Activated T-helper 2 cell treated with anti-CD3 and anti-CD28 coated beads, Interferon-gamma antibody, Interleukin-2, Interleukin-4, amounts not matched to agents 10 μg/mL and 5 μg/mL and 100 μg/mL, durations not matched to agents 14 hours and 24 hours and 36 hours (primary cell): ENCODE data around the gene MYH9. TPM values are rescaled to one million over a fixed set of nuclear protein-coding genes. Genes with fewer than 3 reads are reported as not detected.

Source experiments
- DNase-seq: peaks from one replicate; pipeline ENCODE4 v3.0.0; 2021; ENCODE audit warnings: low spot score
- H3K27ac Mint-ChIP-seq: one replicate; pipeline ENCODE4 v1.8.0; 2021; ENCODE audit warnings: mixed read lengths
- H3K27me3 Mint-ChIP-seq: one replicate; pipeline ENCODE4 v1.8.0; 2021; ENCODE audit warnings: low read depth, mixed read lengths
- H3K36me3 Mint-ChIP-seq: one replicate; pipeline ENCODE4 v1.8.0; 2021; ENCODE audit warnings: low read depth, mixed read lengths
- H3K4me1 Mint-ChIP-seq: one replicate; pipeline ENCODE4 v1.8.0; 2021; ENCODE audit warnings: low read depth, mixed read lengths
- H3K4me3 Mint-ChIP-seq: one replicate; pipeline ENCODE4 v1.8.0; 2021; ENCODE audit warnings: low read depth, mild to moderate bottlenecking, moderate library complexity, mixed read lengths
- H3K9me3 Mint-ChIP-seq: one replicate; pipeline ENCODE4 v1.8.0; 2021; ENCODE audit warnings: mixed read lengths
- intact Hi-C: fragments of 100-400 bp; cut with micrococcal nuclease; formaldehyde crosslinking; loops from one replicate; pipeline ENCODE4 v1.15.1; 2023
- total RNA-seq: library from RNA; stranded (reverse); gene quantifications from 2 replicates; pipeline ENCODE4 v1.2.3, GENCODE V29; 2022

The MYH9 gene
- total RNA-seq, 1 donor from 2014 or later = 619 TPM

DNA sequence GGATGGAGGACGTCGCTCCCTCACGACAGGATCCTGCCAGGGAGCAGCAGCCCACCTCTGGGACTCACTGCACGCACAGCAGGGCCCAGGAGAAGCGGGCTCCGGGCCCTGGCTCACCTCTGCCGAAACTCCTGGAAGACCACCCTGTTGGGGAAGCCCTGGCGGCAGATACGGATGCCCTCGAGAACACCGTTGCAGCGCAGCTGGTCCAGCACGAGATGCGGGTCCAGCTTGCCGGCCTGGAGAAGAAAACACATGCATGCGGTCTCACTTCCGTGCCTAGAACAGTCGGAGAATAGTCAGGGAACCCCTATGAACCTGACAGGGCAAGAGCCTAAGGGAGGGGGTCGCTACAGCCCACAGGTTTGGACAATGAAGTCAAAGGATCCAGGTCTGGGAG lies 82.0 kb downstream of the MYH9 start:
- Mint-ChIP-seq H3K36me3 (peaks cover 70% of the 10 kb centered on the region), H3K9me3 (no peaks in the 10 kb centered on the region), H3K4me3 (no peak overlapping the region), H3K27ac (no peak overlapping the region), H3K4me1 (peaks cover 7% of the 10 kb centered on the region), H3K27me3 (no peaks in the 10 kb centered on the region)
- DNase-seq = no peak
- intact Hi-C loops = no loop called here

DNA sequence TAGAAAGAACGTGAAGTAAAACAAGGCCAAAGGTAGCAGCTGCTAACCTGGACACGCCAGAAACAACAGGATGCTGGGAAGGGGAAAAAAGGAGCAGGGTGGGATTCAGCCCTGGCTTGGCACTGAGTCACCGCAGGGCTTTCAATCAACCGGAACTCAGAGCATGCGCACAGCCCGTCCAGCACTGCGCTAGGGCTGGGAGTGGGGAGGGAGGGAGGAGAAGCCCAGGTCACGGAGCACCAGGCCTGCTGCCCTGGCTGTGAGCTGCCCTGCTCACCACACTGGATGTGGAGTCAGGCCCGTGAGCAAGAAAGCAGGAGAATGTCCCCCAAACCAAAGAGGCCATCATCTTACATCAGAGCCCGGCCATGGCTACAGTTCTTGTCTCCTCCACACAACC lies 83.3 kb downstream of the MYH9 start:
- Mint-ChIP-seq H3K4me3 (no peak overlapping the region), H3K27me3 (no peaks in the 10 kb centered on the region), H3K36me3 (peaks cover 74% of the 10 kb centered on the region), H3K9me3 (no peaks in the 10 kb centered on the region), H3K4me1 (peaks cover 8% of the 10 kb centered on the region), H3K27ac (no peak overlapping the region)
- DNase-seq = no peak
- intact Hi-C loops = no loop called here

- Mint-ChIP-seq H3K36me3 (peaks cover 74% of the 10 kb centered on the region), H3K4me3 (no peak overlapping the region), H3K9me3 (no peaks in the 10 kb centered on the region), H3K27me3 (no peaks in the 10 kb centered on the region), H3K27ac (no peak overlapping the region), H3K4me1 (peaks cover 8% of the 10 kb centered on the region)
- intact Hi-C loops = no loop called here
- no peak for DNase-seq
Observed at GRCh38 chr22:36303874-36304273, 83.9 kb downstream of the MYH9 start.

DNA sequence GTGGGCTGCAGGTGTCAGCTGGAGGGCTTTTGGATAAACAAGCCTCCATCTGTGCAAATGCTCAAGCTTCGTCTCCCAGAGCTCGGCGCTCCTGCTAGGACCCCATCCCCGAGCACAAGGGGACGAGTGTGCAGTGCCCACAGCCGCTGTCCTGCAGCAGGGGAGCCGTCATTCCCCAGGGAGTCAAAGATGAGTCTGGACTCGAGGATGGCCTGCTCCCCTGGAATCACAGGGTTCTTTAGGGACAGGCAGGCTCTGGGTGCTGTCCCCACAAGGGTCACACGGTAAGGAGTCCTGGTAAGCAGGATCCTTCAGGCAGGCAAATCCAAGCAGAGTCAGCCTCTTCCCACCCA lies 84.7 kb downstream of the MYH9 start:
- H3K4me3 Mint-ChIP-seq = no peak overlapping the region
- no peak overlapping the region for H3K27ac Mint-ChIP-seq
- peaks cover 8% of the 10 kb centered on the region for H3K4me1 Mint-ChIP-seq
- intact Hi-C loops = no loop called here
- no peaks in the 10 kb centered on the region for H3K9me3 Mint-ChIP-seq
- DNase-seq = no peak
- peaks cover 76% of the 10 kb centered on the region for H3K36me3 Mint-ChIP-seq
- no peaks in the 10 kb centered on the region for H3K27me3 Mint-ChIP-seq

- H3K4me1 Mint-ChIP-seq = peaks cover 8% of the 10 kb centered on the region
- H3K27ac Mint-ChIP-seq = no peak overlapping the region
- no peak overlapping the region for H3K4me3 Mint-ChIP-seq
- no peak for DNase-seq
- peaks cover 81% of the 10 kb centered on the region for H3K36me3 Mint-ChIP-seq
- H3K9me3 Mint-ChIP-seq = no peaks in the 10 kb centered on the region
- H3K27me3 Mint-ChIP-seq = no peaks in the 10 kb centered on the region
- intact Hi-C loops = no loop called here
Observed at GRCh38 chr22:36302439-36303114, 85.2 kb downstream of the MYH9 start.

GRCh38 chr22:36301851-36302250 lies 85.9 kb downstream of the MYH9 start:
- no peak overlapping the region for H3K27ac Mint-ChIP-seq
- intact Hi-C loops = loop anchor here (1.0 kb wide), 1 partner anchor 168 kb away; no protein-coding TSS in a partner anchor

DNA sequence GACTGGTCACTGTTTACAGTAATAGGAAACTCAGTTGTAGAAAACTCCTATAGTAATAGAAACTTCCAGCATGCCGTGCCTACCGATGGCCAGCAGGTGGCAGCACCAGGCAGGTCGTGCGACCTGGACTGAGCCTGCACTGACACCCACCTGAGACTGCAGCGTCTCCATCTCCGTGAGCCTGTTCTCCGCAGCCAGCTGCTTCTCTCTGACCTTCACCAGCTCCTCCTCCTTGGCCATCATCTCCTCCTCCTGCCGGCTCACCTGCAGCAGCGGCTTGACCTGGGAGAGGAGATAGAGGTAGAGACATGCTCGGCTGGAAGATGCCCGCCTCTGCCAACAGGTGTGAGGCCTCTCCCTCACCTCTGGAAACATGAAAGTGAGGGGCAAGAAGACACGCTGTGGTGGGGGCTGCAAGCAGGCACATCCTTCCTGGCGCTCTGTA lies 86.4 kb downstream of the MYH9 start:
- H3K27ac Mint-ChIP-seq = no peak overlapping the region
- H3K4me1 Mint-ChIP-seq = peaks cover 8% of the 10 kb centered on the region
- H3K9me3 Mint-ChIP-seq = no peaks in the 10 kb centered on the region
- peaks cover 80% of the 10 kb centered on the region for H3K36me3 Mint-ChIP-seq
- peak; percentile 68 for DNase-seq
- no peak overlapping the region for H3K4me3 Mint-ChIP-seq
- intact Hi-C loops = loop anchor here (1.0 kb wide), 1 partner anchor 169 kb away; no protein-coding TSS in a partner anchor
- no peaks in the 10 kb centered on the region for H3K27me3 Mint-ChIP-seq

More at GRCh38 chr22:36301851-36302250, 85.9 kb downstream of the MYH9 start:
- DNase-seq = no peak
- H3K4me1 Mint-ChIP-seq = peaks cover 8% of the 10 kb centered on the region
- H3K36me3 Mint-ChIP-seq = peaks cover 83% of the 10 kb centered on the region
- no peaks in the 10 kb centered on the region for H3K27me3 Mint-ChIP-seq
- no peak overlapping the region for H3K4me3 Mint-ChIP-seq
- H3K9me3 Mint-ChIP-seq = no peaks in the 10 kb centered on the region

- Mint-ChIP-seq H3K27ac (no peak overlapping the region), H3K4me1 (peaks cover 8% of the 10 kb centered on the region), H3K27me3 (no peaks in the 10 kb centered on the region), H3K4me3 (no peak overlapping the region), H3K9me3 (no peaks in the 10 kb centered on the region), H3K36me3 (peaks cover 82% of the 10 kb centered on the region)
- intact Hi-C loops = loop anchor here (1.0 kb wide), 1 partner anchor 170 kb away; no protein-coding TSS in a partner anchor
- no peak for DNase-seq
Observed at GRCh38 chr22:36300396-36301212, 87.2 kb downstream of the MYH9 start.

DNA sequence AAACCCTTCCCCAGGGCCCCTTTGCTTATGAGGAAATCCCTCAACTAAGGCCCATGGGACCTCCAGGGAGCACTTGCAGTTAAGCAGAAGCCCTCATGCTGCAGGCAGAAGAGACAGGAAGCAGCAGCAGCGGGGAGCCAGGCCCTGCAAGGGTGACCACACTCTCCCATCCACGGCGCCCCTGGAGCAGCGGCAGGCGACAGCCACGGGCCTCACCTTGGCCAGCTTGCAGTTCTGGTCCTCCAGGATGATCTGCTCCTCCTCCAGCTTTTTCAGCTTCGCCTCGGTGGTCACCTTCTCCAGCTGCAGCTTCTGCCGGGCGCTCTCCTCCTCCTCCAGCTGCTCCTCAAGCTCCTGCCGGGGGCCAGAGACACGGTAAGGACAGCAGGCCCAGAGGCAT lies 87.9 kb downstream of the MYH9 start:
- Mint-ChIP-seq H3K4me3 (no peak overlapping the region), H3K36me3 (peaks cover 82% of the 10 kb centered on the region), H3K9me3 (no peaks in the 10 kb centered on the region), H3K27ac (no peak overlapping the region), H3K27me3 (no peaks in the 10 kb centered on the region), H3K4me1 (peaks cover 8% of the 10 kb centered on the region)
- intact Hi-C loops = no loop called here
- DNase-seq = no peak

DNA sequence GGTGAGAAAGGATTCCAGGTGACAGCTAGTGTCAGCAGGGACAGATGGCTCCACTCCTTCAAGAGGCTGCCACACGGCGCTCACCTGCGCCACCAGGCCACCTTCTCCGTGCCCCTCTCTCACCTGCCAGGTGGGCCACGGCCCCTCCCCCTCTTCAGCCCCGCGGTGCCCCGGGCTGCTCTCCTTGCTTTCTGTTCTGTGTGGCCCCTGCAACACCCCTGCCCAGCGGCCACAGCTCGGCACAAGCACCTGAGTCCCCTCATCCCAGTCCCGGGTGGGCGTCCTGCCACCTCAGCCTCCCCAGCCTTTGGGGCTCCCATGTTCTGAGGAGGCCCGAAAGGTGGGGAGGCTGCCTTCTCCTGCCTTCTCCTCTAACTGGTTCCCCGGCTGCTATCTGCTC lies 88.5 kb downstream of the MYH9 start:
- Mint-ChIP-seq H3K27me3 (no peaks in the 10 kb centered on the region), H3K4me1 (peaks cover 8% of the 10 kb centered on the region), H3K4me3 (no peak overlapping the region), H3K36me3 (peaks cover 84% of the 10 kb centered on the region), H3K9me3 (no peaks in the 10 kb centered on the region), H3K27ac (no peak overlapping the region)
- intact Hi-C loops = no loop called here
- no peak for DNase-seq

DNA sequence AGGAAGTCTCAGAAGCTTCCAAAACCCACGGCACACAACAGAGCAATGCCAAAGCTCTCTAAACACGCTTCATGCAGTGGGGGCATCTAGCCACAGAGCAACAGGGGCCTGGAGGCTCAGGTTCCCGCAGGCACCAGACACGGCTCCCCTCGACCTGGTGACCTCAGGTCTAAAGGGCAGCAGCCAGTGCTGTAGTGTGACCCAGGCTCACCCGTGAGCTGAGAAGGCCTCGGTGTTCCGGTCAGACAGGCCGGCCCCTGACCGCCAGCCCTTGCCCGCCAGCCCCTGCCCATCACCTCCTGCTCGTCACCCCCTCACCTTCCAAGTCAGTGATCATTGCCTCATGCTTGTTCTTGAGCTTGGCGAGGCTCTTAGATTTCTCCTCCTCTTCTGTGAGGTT lies 89.2 kb downstream of the MYH9 start:
- peaks cover 8% of the 10 kb centered on the region for H3K4me1 Mint-ChIP-seq
- intact Hi-C loops = no loop called here
- peaks cover 85% of the 10 kb centered on the region for H3K36me3 Mint-ChIP-seq
- no peaks in the 10 kb centered on the region for H3K27me3 Mint-ChIP-seq
- DNase-seq = no peak
- no peak overlapping the region for H3K27ac Mint-ChIP-seq
- no peak overlapping the region for H3K4me3 Mint-ChIP-seq
- H3K9me3 Mint-ChIP-seq = no peaks in the 10 kb centered on the region

DNA sequence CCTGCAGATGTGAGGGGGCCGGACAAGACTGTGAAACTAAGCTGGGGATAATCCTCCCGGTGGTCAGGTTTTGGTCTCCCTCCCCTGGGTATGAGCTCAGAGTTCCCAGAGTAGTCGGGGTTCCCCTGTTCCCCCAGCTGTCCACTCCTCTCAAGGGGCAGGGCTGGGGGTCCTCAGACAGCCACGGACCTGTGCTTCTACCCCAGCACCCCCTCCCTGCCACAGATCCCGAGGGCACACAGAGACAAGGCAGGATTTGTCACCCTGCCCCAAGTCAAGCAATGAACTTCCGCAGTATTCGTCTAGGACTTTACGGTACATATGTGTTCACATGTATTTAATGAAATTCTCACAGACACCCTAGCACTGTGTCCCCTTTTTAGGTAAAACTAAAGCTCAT lies 89.6 kb downstream of the MYH9 start:
- H3K9me3 Mint-ChIP-seq = no peaks in the 10 kb centered on the region
- H3K27me3 Mint-ChIP-seq = no peaks in the 10 kb centered on the region
- peaks cover 8% of the 10 kb centered on the region for H3K4me1 Mint-ChIP-seq
- no peak for DNase-seq
- H3K36me3 Mint-ChIP-seq = peaks cover 88% of the 10 kb centered on the region
- intact Hi-C loops = no loop called here
- H3K27ac Mint-ChIP-seq = no peak overlapping the region
- H3K4me3 Mint-ChIP-seq = no peak overlapping the region

GRCh38 chr22:36297568-36297967 lies 90.2 kb downstream of the MYH9 start:
- Mint-ChIP-seq H3K27me3 (no peaks in the 10 kb centered on the region), H3K36me3 (peaks cover 89% of the 10 kb centered on the region), H3K4me1 (peaks cover 12% of the 10 kb centered on the region), H3K27ac (no peak overlapping the region), H3K9me3 (no peaks in the 10 kb centered on the region), H3K4me3 (no peak overlapping the region)
- DNase-seq = no peak
- intact Hi-C loops = no loop called here
